Endothelial cell of umbilical vein (primary cell): ENCODE results near the gene MTCL1. TPM values are rescaled to one million over a fixed set of nuclear protein-coding genes. Genes with fewer than 3 reads are reported as not detected.

Experiments used
- BruUV-seq: library from RNA; stranded (reverse); fragments of 400-500 nt; replicated peaks from 2 replicates; lab custom pipeline; 2021; lab: Mats Ljungman, UMichigan
- CTCF ChIA-PET: fragments of 300-600, 350-600 bp; sonication (Branson Sonifier 250); formaldehyde crosslinking; loops from one replicate; lab custom pipeline; 2021; ENCODE audit warnings: antibody characterized with exemption, inconsistent platforms; lab: Charles Lee
- POLR2A ChIA-PET: fragments of 300-600, 350-600 bp; sonication (Branson Sonifier 250); formaldehyde crosslinking; loops from one replicate; lab custom pipeline; 2021; ENCODE audit warnings: antibody characterized with exemption, inconsistent platforms; lab: Charles Lee
- DNase-seq: peaks from one replicate; pipeline ENCODE4 v3.0.0-alpha.2; 2011; ENCODE audit warnings: low read depth, low spot score
- FAIRE-seq: peaks from 2 replicates; lab custom pipeline; 2011; peaks lifted over from hg19 to GRCh38; lab: Jason Lieb, UNC
- H2AFZ ChIP-seq: 2 replicates; pipeline ENCODE4 v1.6.0; 2012; ENCODE audit warnings: low read depth, low read length, control low read depth, inconsistent platforms
- H3K27ac ChIP-seq: 2 replicates; pipeline ENCODE4 v1.5.1; 2011; ENCODE audit warnings: low read depth, mild to moderate bottlenecking, control low read depth, low read length, moderate library complexity; ENCODE audit not compliant: insufficient read depth
- H3K27me3 ChIP-seq, 2 experiments: 2 replicates each; pipeline versions ENCODE4 v1.6.0 to v1.6.1; 2011; ENCODE audit warnings: low read length in 2 of 2, mixed read lengths in 1 of 2; ENCODE audit not compliant: control insufficient read depth in 2 of 2, insufficient read depth in 2 of 2
- H3K36me3 ChIP-seq, 2 experiments: 2 replicates in 1 of 2; 3 replicates in 1 of 2; pipeline ENCODE4 v1.5.1; 2011; ENCODE audit warnings: low read length in 2 of 2, mild to moderate bottlenecking in 1 of 2, moderate library complexity in 1 of 2; ENCODE audit not compliant: control insufficient read depth in 2 of 2, insufficient read depth in 2 of 2; ENCODE audit errors: extremely low read depth in 1 of 2
- H3K4me1 ChIP-seq: 3 replicates; pipeline ENCODE4 v1.5.1; 2011; ENCODE audit warnings: mild to moderate bottlenecking, low read length; ENCODE audit not compliant: control insufficient read depth, insufficient read depth; ENCODE audit errors: extremely low read depth
- H3K4me2 ChIP-seq: 2 replicates; pipeline ENCODE4 v1.6.1; 2011; ENCODE audit warnings: low read length, control low read depth, mixed read lengths; ENCODE audit not compliant: insufficient read depth
- H3K4me3 ChIP-seq, 3 experiments: fragments of 200-600 bp in 1 of 3; sonication (generic), shearing (Covaris generic) in 1 of 3; replicated peaks in 1 of 3; 2 replicates each; pipeline ENCODE4 v1.5.1; 2011 to 2016; ENCODE audit warnings: control low read depth in 3 of 3, low read length in 3 of 3, mild to moderate bottlenecking in 2 of 3, inconsistent platforms in 1 of 3, low read depth in 1 of 3, moderate library complexity in 1 of 3; ENCODE audit not compliant: insufficient read depth in 1 of 3
- H3K79me2 ChIP-seq: 2 replicates; pipeline ENCODE4 v1.6.0; 2012; ENCODE audit warnings: low read length, inconsistent platforms; ENCODE audit not compliant: control insufficient read depth, insufficient read depth
- H3K9ac ChIP-seq: replicated peaks from 2 replicates; pipeline ENCODE3; 2011; ENCODE audit warnings: low read length, control low read depth; ENCODE audit not compliant: insufficient read depth; ENCODE audit errors: extremely low read depth
- H3K9me1 ChIP-seq: replicated peaks from 3 replicates; pipeline ENCODE4 v1.6.0; 2011; ENCODE audit warnings: mild to moderate bottlenecking, low read length; ENCODE audit not compliant: control insufficient read depth, insufficient read depth; ENCODE audit errors: extremely low read depth
- H3K9me3 ChIP-seq: replicated peaks from 2 replicates; pipeline ENCODE4 v1.5.1; 2012; ENCODE audit warnings: low read length, inconsistent platforms; ENCODE audit not compliant: control insufficient read depth, insufficient read depth
- H4K20me1 ChIP-seq: replicated peaks from 2 replicates; pipeline ENCODE3; 2011; ENCODE audit warnings: mild to moderate bottlenecking, low read length; ENCODE audit not compliant: control insufficient read depth, insufficient read depth; ENCODE audit errors: extremely low read depth
- EZH2 ChIP-seq: IDR thresholded peaks from 2 replicates; pipeline ENCODE4 v1.6.1; 2012; ENCODE audit warnings: borderline replicate concordance, low read depth, mild to moderate bottlenecking, moderate library complexity, low read length, inconsistent platforms; ENCODE audit not compliant: severe bottlenecking
- FOS ChIP-seq: IDR thresholded peaks from 2 replicates; pipeline ENCODE4 v1.6.1; 2011; ENCODE audit warnings: mild to moderate bottlenecking, low read length, moderate library complexity, borderline replicate concordance; ENCODE audit not compliant: insufficient read depth
- GATA2 ChIP-seq: IDR thresholded peaks from 2 replicates; pipeline ENCODE4 v1.7.0; 2011; ENCODE audit warnings: low read depth, mild to moderate bottlenecking, moderate library complexity, mixed read lengths, low read length; ENCODE audit not compliant: insufficient read length, insufficient read depth
- JUN ChIP-seq: IDR thresholded peaks from 2 replicates; pipeline ENCODE4 v1.6.1; 2011; ENCODE audit warnings: borderline replicate concordance, low read depth; ENCODE audit not compliant: insufficient read length, insufficient read depth
- MYC ChIP-seq: IDR thresholded peaks from one replicate; pipeline ENCODE4 v1.6.1; 2011; ENCODE audit warnings: mild to moderate bottlenecking, low read depth, low read length
- POLR2A ChIP-seq: IDR thresholded peaks from 2 replicates; pipeline ENCODE4 v1.6.1; 2012; ENCODE audit warnings: low read depth, mild to moderate bottlenecking, control low read depth, low read length
- POLR2AphosphoS5 ChIP-seq: IDR thresholded peaks from 2 replicates; pipeline ENCODE4 v1.6.1; 2012; ENCODE audit warnings: low read depth, mild to moderate bottlenecking, control low read depth, low read length, moderate library complexity; ENCODE audit not compliant: insufficient read depth
- dilution Hi-C: fragments of 300-500 bp; cut with MboI; formaldehyde crosslinking; loops from one replicate; pipeline ENCODE4 v1.15.0; 2019; ENCODE audit warnings: low sequenced_read_pairs; ENCODE audit not compliant: extremely low pct_ligation_motif_present
- intact Hi-C: fragments of 100-400 bp; cut with micrococcal nuclease; formaldehyde crosslinking; loops from one replicate; pipeline ENCODE4 v1.10.0; 2022
- polyA plus RNA-seq, 4 experiments: library from polyadenylated mRNA; depleted of rRNA in 3 of 4; stranded (reverse) in 3 of 4; unstranded in 1 of 4; fragments of >200 nt; gene quantifications; 2 replicates each; pipeline versions ENCODE4 v1.2.1 to v1.2.3, GENCODE V29; 2011 to 2012; ENCODE audit warnings: missing spikeins in 1 of 4
- total RNA-seq: library from RNA; stranded (reverse); gene quantifications from 2 replicates; pipeline ENCODE4 v1.2.3, GENCODE V29; 2021
- TF ChIP-seq, protein P1 (sequence below): IDR thresholded peaks from 2 replicates; pipeline ENCODE4 v1.6.1; 2011; ENCODE audit not compliant: insufficient read depth, insufficient read length
- TF ChIP-seq, protein P2 (sequence below), 2 donors: IDR thresholded peaks; 1 replicate in 1 of 2; 2 replicates in 1 of 2; pipeline ENCODE4 v1.5.1; 2011; ENCODE audit warnings: low read length in 2 of 2, mild to moderate bottlenecking in 2 of 2, moderate library complexity in 2 of 2, control low read depth in 1 of 2, inconsistent platforms in 1 of 2, low read depth in 1 of 2; ENCODE audit not compliant: insufficient read depth in 1 of 2; ENCODE audit errors: extremely low read depth in 1 of 2

The MTCL1 gene
- total and polyA plus RNA-seq, 2 donors (not counting 3 experiments of a cell fraction or from before 2014, with no cell fraction given) = 11.9 to 75.7 TPM

DNA sequence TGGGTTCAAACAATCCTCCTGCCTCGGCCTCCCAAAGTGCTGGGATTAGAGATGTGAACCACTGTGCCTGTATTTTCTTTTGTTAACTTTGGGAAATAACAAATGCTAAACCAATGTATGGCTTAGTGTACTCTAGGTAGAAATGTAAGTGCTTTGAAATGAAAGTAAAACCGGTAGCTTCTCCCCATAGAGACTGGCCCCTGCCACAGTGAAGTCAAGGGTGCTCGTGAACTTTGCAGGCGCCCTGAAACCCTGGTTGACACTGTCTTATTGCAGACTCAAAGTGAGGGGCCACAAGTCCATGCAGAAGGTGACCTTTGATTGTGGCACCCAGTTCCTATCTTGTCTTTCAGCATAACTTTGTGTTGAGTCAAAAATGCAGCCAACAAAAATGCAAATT, 24.2 kb upstream of the MTCL1 start:
- Histone ChIP-seq H3K9me1 (no peaks in the 10 kb centered on the region), H3K27me3 (no peaks in the 10 kb centered on the region), H4K20me1 (no peaks in the 10 kb centered on the region), H3K4me1 (no peaks in the 10 kb centered on the region), H2AFZ (no peak overlapping the region), H3K9me3 (no peaks in the 10 kb centered on the region), H3K79me2 (no peaks in the 10 kb centered on the region), H3K9ac (no peak overlapping the region), H3K4me2 (no peak overlapping the region), H3K36me3 (no peaks in the 10 kb centered on the region), H3K4me3 (no peak overlapping the region), H3K27ac (no peak overlapping the region)
- dilution Hi-C loops = no loop called here
- ChIA-PET CTCF (interaction anchor here (1.3 to 2.0 kb wide), 3 partner anchors 9 to 16 kb away, joined by 4 to 12 read pairs (median 4); no protein-coding TSS in a partner anchor), POLR2A (no interaction called here)
- FAIRE-seq = no peak
- no TSS peak for BruUV-seq
- no peak for DNase-seq
- no peak for TF ChIP-seq MYC
- TF ChIP-seq POLR2AphosphoS5 = no peak
- TF ChIP-seq FOS = no peak
- no peak for TF ChIP-seq JUN
- TF ChIP-seq POLR2A = no peak
- no peak for TF ChIP-seq EZH2
- TF ChIP-seq, protein P1, sequence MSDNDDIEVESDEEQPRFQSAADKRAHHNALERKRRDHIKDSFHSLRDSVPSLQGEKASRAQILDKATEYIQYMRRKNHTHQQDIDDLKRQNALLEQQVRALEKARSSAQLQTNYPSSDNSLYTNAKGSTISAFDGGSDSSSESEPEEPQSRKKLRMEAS = no peak
- TF ChIP-seq GATA2 = no peak
- TF ChIP-seq, protein P2, sequence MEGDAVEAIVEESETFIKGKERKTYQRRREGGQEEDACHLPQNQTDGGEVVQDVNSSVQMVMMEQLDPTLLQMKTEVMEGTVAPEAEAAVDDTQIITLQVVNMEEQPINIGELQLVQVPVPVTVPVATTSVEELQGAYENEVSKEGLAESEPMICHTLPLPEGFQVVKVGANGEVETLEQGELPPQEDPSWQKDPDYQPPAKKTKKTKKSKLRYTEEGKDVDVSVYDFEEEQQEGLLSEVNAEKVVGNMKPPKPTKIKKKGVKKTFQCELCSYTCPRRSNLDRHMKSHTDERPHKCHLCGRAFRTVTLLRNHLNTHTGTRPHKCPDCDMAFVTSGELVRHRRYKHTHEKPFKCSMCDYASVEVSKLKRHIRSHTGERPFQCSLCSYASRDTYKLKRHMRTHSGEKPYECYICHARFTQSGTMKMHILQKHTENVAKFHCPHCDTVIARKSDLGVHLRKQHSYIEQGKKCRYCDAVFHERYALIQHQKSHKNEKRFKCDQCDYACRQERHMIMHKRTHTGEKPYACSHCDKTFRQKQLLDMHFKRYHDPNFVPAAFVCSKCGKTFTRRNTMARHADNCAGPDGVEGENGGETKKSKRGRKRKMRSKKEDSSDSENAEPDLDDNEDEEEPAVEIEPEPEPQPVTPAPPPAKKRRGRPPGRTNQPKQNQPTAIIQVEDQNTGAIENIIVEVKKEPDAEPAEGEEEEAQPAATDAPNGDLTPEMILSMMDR (IDR thresholded peaks at IDR 0.05; ENCODE audit: extremely low read depth in 1 of 2, insufficient read depth in 1 of 2, low read depth in 1 of 2, low read length in 2 of 2) = no peak
- intact Hi-C loops = no loop called here
